ENCODE measurements around the gene CDR2L.
"Not testable (repeated sequence)": the region's sequence is repeated elsewhere in the genome, so short reads cannot be mapped to it uniquely, and the experiment has no call there.

CDR2L gene

DNA sequence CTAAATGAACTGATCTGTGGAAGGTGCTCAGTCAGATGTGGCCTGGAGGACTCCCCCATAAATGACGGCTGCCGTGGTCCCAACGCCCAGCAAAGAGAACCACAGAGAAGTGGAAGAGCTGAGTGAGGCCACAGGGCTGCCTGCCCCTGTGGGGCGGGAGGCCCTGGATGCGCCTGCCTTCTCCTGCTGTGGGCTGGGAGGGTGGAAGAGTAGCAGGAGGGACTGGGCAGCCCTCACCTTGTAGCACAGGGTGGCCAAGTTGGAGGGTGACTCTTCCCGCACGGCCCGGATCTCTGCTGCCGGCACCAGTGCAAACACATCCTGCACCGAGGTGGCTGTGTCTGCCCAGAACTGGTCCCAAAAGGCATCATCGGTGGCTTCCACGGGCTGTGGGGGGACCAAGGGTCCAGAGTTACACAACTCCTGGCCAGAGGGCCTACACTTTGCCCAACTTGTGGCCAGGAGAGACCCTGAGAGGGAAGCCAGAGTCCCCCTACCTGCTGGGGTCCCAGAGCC lies 23.1 kb upstream of the CDR2L start:
- DNase-seq (ENCODE audit: insufficient read length, low spot score) (no peak), FAIRE-seq (no peak)
- no peak for TF ChIP-seq POLR2A (IDR thresholded peaks at IDR 0.05; ENCODE audit: low read depth, low read length)

- no peak for TF ChIP-seq POLR2A (IDR thresholded peaks at IDR 0.05; ENCODE audit: low read depth, low read length)
- DNase-seq (ENCODE audit: insufficient read length, low spot score) (no peak), FAIRE-seq (no peak)
Measured at GRCh38 chr17:74964988-74965622, 22.3 kb upstream of the CDR2L start.

DNA sequence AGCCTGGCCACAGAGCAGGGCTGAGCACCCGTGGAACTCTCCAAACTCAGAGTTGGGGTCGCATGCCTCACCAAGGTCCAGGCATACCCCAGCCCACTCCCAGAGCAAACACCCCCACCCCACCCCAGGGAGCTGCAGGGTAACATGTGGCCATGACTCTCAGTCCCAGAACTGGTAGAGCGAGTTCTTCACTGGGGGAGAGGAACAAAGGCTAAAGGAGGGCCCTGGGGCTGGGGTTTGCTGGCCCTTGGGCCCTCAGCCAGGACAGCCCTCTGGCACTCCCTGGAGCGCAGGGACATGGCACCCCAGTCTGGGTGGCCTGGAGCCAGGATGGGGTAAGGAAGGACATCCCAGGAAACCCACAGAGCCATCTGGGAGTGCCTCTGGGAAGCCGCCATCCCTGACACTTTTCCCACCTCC lies 19.1 kb upstream of the CDR2L start:
- no peak for FAIRE-seq
- no peak for DNase-seq (ENCODE audit: insufficient read length, low spot score)
- no peak for TF ChIP-seq POLR2A (IDR thresholded peaks at IDR 0.05; ENCODE audit: low read depth, low read length)

- DNase-seq (ENCODE audit: insufficient read length, low spot score): not testable (repeated sequence)
Measured at GRCh38 chr17:74969501-74969900, 17.9 kb upstream of the CDR2L start.

DNA sequence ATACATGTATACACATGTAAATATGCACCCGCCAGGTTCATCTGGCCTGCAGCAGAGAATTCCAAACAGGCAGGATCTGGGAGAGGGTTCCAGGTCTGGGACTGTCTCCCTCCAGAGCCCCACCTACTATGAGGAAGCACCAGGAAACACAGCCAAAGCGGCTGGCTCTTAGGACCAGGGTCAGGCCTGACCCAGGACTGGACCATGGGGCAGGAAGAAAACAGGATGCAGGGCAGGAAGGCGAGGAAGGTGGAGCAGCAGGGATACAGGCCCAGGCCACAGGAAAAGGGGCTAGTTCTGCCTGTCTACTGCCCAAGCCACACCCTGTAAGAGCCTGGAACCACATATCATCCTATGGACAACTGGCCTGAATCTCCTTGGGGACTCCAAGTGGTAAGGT lies 17.0 kb upstream of the CDR2L start:
- DNase-seq (ENCODE audit: insufficient read length, low spot score) (no peak), FAIRE-seq (no peak)
- TF ChIP-seq POLR2A (IDR thresholded peaks at IDR 0.05; ENCODE audit: low read depth, low read length): no peak

More at GRCh38 chr17:74969501-74969900, 17.9 kb upstream of the CDR2L start:
- FAIRE-seq: not testable (repeated sequence)

DNA sequence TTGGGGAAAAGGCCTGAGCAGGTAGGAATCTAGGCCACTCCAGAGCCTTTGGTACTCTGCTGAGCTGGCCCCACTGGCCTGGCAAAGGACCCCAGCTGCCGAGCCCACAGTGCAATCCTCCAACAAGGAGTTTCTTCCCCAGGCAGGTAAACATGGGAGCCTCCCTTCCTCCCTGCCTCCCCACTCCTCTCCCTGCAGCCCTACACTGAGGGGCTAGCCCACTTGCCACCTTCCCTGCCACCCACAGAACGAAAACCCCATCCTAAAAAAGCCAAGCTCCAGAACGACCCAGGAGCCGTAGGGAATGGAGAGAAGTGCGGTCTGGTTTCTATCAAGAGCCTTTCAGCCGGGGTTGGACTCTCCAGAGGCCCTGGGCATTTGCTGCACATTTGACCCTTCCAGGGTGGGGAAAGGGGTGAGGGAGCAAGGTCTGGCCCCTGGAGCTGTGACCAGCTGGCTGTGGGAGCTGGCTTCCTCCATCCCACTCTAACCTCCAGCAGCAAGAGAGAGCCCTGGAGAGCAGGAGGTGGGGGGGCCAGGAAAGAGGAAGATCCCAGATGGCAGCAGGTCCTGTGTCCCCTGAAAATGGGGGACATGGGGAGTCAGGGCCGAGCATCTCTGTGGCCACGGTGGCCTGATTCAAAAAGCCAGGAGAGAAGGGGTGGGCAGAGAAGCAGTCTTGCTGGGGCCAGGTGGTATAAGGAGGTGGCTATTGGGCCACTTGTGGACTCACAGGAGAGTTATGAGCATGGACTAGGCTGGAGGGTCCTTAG lies 16.2 kb upstream of the CDR2L start:
- DNase-seq (ENCODE audit: insufficient read length, low spot score) (no peak), FAIRE-seq (no peak)
- TF ChIP-seq POLR2A (IDR thresholded peaks at IDR 0.05; ENCODE audit: low read depth, low read length): no peak

DNA sequence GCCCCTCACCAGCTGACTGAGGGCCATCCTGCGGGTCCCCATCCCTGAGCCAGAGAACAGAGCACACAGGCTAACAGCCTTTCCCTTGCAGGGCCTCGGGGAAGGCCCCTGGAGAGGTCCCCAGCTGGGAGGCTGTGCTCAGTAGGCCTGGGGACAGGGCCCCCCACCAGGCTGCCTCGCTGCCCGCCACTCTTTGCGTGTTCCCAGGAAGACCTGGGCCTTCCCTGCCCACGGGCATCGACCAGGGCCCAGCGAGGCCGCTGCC lies 15.7 kb upstream of the CDR2L start:
- no peak for TF ChIP-seq POLR2A (IDR thresholded peaks at IDR 0.05; ENCODE audit: low read depth, low read length)
- FAIRE-seq (no peak), DNase-seq (ENCODE audit: insufficient read length, low spot score) (no peak)

GRCh38 chr17:74972107-74972972 lies 15.1 kb upstream of the CDR2L start, which contains the start of gene HID1:
Gene HID1 (minus strand): TSS chr17:74972759. CDS start chr17:74972656, 103 bp downstream.
- no peak for DNase-seq (ENCODE audit: insufficient read length, low spot score)
- no peak for TF ChIP-seq POLR2A (IDR thresholded peaks at IDR 0.05; ENCODE audit: low read depth, low read length)
- FAIRE-seq: no peak

DNA sequence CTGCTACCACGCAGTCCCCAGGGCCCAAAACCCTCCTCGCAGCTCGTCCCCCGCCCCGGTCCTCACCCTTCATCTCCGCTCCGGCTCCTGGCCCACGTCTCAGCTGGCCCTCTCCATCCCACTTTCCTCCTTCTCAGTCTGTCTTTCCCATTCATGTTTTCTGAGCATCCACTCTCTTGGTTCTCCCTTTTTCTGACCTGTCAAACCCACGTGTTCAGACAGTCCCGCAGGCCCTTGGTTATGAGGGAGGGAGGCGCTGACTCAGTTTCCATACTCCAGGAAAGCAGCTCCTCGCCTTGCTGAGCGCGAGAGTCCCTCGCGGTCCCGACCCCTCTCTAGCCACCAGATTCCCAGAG lies 14.5 kb upstream of the CDR2L start:
- DNase-seq (ENCODE audit: insufficient read length, low spot score) (no peak), FAIRE-seq (no peak)
- no peak for TF ChIP-seq POLR2A (IDR thresholded peaks at IDR 0.05; ENCODE audit: low read depth, low read length)

DNA sequence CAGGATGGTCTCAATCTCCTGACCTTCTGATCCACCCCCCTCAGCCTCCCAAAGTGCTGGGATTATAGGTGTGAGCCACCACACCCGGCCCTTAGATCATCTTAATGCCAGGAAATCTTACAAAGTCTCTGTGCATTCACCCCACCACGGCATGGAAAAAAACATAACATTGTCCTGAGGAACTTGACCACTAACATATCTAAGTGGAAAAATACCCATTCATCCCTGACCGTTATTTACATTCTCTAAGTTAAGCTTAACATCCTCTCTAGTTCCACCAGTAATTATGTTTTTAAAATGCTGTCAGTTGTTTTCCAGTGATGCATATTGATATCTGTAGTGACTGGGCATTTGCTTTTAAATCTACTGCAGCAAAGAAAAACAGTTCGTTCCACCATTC lies 11.5 kb upstream of the CDR2L start:
- FAIRE-seq: no peak
- DNase-seq (ENCODE audit: insufficient read length, low spot score): no peak
- no peak for TF ChIP-seq POLR2A (IDR thresholded peaks at IDR 0.05; ENCODE audit: low read depth, low read length)

- FAIRE-seq: no peak
- no peak for TF ChIP-seq POLR2A (IDR thresholded peaks at IDR 0.05; ENCODE audit: low read depth, low read length)
- DNase-seq (ENCODE audit: insufficient read length, low spot score): no peak
Measured at GRCh38 chr17:74977802-74978201, 9.6 kb upstream of the CDR2L start.

DNA sequence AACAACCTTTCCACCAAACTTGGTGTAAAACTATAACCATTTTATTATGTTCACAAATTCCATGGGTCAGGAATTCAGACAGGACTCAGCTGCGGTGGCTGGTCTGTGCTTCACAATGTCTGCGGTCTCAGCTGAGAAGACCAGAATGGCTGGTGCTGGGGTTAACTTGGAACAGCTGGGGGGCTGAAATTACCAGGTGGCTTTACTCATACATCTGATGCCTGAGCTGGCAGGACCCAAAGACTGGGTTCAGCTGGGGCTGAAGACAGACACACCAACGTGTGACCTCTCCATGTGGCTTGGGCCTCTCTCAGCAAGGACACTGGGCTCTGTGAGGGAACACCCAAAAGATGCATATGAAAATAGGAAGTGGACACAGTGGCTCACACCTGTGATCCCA lies 9.2 kb upstream of the CDR2L start:
- FAIRE-seq: no peak
- no peak for TF ChIP-seq POLR2A (IDR thresholded peaks at IDR 0.05; ENCODE audit: low read depth, low read length)
- no peak for DNase-seq (ENCODE audit: insufficient read length, low spot score)

DNA sequence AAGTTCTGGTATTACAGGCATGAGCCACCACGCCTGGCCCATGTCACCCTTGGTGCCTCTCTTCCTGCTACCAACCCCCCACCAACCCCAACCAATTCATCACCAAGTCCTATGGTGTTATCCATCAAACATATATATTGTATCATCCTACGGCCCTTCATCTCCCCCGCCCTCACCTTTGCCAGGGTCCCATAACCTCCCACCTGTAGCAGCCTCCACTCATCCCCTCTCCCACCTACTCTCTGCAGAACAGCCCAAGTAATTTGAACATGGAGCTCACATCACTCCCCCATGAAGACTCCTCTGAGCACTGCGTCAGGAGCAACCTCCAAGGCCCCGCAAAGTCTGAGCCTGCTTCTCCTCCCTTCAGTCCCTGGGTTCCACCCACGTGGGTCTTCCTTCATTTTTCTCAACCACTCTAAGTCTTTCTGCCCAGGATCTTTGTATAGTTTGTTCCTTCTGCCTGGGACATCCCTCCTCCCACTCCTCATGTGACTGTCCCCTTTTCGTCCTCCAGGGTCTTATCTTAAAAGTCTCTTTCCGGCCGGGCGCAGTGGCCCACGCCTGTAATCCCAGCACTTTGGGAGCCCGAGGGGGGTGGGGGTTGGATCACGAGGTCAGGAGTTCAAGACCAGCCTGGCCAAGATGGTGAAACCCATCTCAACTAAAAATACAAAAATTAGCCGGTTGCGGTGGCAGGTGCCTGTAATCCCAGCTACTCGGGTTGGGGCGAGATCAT lies 7.9 kb upstream of the CDR2L start:
- FAIRE-seq: no peak
- no peak for TF ChIP-seq POLR2A (IDR thresholded peaks at IDR 0.05; ENCODE audit: low read depth, low read length)

More for the DNA sequence above, 7.9 kb upstream of the CDR2L start:
- no peak for DNase-seq (ENCODE audit: insufficient read length, low spot score)
